ENCODE data around the gene LRRC3B.

LRRC3B gene

DNA sequence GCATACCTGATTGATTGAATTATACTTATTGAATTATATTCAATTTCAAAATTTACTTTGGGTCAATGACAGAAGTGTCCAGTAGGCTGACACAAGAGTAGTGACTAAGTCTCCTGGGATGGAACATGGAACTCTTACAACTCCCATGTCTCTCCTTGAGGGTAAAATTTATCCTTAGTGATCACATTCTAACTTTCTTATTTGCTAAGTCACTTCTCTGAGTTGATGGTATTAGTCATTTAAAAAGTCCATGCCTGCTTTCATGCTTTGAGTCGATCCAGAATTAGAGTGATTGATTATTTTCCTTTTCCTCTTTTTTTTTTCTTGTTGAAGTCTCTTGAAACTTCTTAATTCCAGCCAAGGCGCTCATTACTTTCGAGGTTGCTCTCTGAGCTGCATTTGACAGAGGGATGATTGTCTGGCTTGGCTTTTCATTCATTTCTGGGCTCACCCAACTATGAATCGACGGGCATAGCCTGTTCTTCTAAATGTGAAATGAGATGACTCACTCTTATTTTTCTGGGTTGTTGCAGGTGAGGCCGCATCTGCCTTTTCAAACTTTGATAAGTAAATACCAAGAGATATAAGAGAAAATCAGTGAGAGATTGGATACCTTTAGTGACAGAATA, 34.9 kb downstream of the LRRC3B start:
- Histone ChIP-seq H3K36me3 (ENCODE audit: control insufficient read depth, insufficient read depth, low read length) (no peaks in the 10 kb centered on the region), H3K4me1 (ENCODE audit: control insufficient read depth, insufficient read depth, low read length, poor library complexity, severe bottlenecking) (peaks cover 14% of the 10 kb centered on the region), H3K9me3 (ENCODE audit: control insufficient read depth, low read length) (no peaks in the 10 kb centered on the region), H3K27ac (ENCODE audit: low read depth, low read length, severe bottlenecking) (no peak overlapping the region), H3K4me3 (ENCODE audit: extremely low read depth, insufficient read depth, low read length, poor library complexity, severe bottlenecking) (no peak overlapping the region)
- WGBS, 2 experiments (ENCODE audit: insufficient coverage in 2 of 2), result no CpG with 5 or more reads among the region's 6 CpGs

GRCh38 chr3:26668171-26668570, 45.6 kb downstream of the LRRC3B start:
- 75 to 87% methylated on average over 2 of the region's 3 CpGs for WGBS, 2 experiments (ENCODE audit: insufficient coverage in 2 of 2)
- Histone ChIP-seq H3K4me3 (ENCODE audit: extremely low read depth, insufficient read depth, low read length, poor library complexity, severe bottlenecking) (no peak overlapping the region), H3K36me3 (ENCODE audit: control insufficient read depth, insufficient read depth, low read length) (no peaks in the 10 kb centered on the region), H3K27ac (ENCODE audit: low read depth, low read length, severe bottlenecking) (no peak overlapping the region), H3K4me1 (ENCODE audit: control insufficient read depth, insufficient read depth, low read length, poor library complexity, severe bottlenecking) (no peaks in the 10 kb centered on the region), H3K9me3 (ENCODE audit: control insufficient read depth, low read length) (no peaks in the 10 kb centered on the region)

DNA sequence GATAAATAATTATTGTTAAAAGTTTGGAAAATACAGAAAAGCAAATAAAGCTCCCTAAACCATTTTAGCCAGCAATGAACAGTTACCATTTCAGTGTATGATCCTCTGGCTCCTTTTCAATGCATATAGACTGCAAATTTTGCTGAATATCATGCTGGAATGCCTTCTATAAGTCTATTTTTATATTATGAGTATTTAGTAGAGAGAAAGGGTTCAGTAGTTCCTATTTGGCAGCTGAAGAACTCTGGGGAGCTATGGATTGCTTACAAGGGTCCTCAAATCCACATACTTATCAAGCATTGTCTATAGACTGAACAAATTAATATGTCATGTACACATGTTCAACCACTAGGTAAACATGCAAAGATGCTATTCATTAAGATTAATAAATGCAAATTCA, 46.1 kb downstream of the LRRC3B start:
- H3K27ac ChIP-seq (ENCODE audit: low read depth, low read length, severe bottlenecking), result no peak overlapping the region

DNA sequence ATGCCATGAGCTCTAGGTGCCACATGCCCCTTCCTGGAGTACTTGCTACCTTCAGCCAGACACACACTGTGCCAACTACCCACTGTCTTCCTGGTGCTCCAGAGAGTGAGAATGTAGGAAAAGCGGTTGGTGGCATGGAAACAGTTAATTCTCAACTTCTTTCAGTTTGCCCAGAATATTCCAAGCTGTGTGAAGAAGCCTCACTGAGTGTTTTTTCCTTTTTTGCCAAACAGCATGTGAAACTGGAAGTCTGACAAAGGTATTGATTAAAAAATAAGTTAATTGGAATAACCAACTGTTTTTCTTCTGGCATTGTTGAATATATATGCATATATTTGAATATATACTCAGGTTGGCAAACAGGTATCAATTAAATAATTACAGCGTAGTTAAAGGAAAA, 52.8 kb downstream of the LRRC3B start:
- H3K36me3 ChIP-seq (ENCODE audit: control insufficient read depth, insufficient read depth, low read length), result no peaks in the 10 kb centered on the region
- H3K4me3 ChIP-seq (ENCODE audit: extremely low read depth, insufficient read depth, low read length, poor library complexity, severe bottlenecking), result no peak overlapping the region
- no peaks in the 10 kb centered on the region for H3K9me3 ChIP-seq (ENCODE audit: control insufficient read depth, low read length)
- no peak overlapping the region for H3K27ac ChIP-seq (ENCODE audit: low read depth, low read length, severe bottlenecking)
- no CpG with 5 or more reads among the region's 2 CpGs for WGBS, 2 experiments (ENCODE audit: insufficient coverage in 2 of 2)
- H3K4me1 ChIP-seq (ENCODE audit: control insufficient read depth, insufficient read depth, low read length, poor library complexity, severe bottlenecking), result no peaks in the 10 kb centered on the region

More for the DNA sequence above, 46.1 kb downstream of the LRRC3B start:
- no peaks in the 10 kb centered on the region for H3K9me3 ChIP-seq (ENCODE audit: control insufficient read depth, low read length)
- no peaks in the 10 kb centered on the region for H3K4me1 ChIP-seq (ENCODE audit: control insufficient read depth, insufficient read depth, low read length, poor library complexity, severe bottlenecking)
- H3K36me3 ChIP-seq (ENCODE audit: control insufficient read depth, insufficient read depth, low read length), result no peaks in the 10 kb centered on the region
- no peak overlapping the region for H3K4me3 ChIP-seq (ENCODE audit: extremely low read depth, insufficient read depth, low read length, poor library complexity, severe bottlenecking)

GRCh38 chr3:26681632-26682031, 59.1 kb downstream of the LRRC3B start:
- Histone ChIP-seq H3K9me3 (ENCODE audit: control insufficient read depth, low read length) (no peaks in the 10 kb centered on the region), H3K36me3 (ENCODE audit: control insufficient read depth, insufficient read depth, low read length) (no peaks in the 10 kb centered on the region), H3K27ac (ENCODE audit: low read depth, low read length, severe bottlenecking) (no peak overlapping the region), H3K4me3 (ENCODE audit: extremely low read depth, insufficient read depth, low read length, poor library complexity, severe bottlenecking) (no peak overlapping the region), H3K4me1 (ENCODE audit: control insufficient read depth, insufficient read depth, low read length, poor library complexity, severe bottlenecking) (no peaks in the 10 kb centered on the region)
- no CpG with 5 or more reads among the region's 2 CpGs for WGBS, 2 experiments (ENCODE audit: insufficient coverage in 2 of 2)

DNA sequence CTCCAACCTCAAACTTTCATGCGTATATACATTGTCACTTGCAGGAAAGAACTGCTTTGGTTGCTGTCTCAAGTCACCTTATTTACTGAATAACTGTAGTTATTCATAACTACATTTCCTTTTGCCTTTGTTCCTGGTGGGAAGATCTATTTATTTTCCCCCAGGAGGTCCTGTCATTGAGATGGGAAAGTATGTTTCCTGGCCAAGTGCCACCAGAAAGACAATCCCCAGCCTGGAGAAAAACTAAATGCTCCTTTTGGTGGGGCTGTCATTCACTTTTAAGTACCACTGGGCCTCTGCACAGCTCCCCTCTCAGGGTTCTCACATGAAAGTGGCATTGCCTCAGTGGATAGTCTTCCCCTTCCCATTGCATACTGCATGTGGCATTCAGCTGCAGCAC, 59.8 kb downstream of the LRRC3B start:
- no peaks in the 10 kb centered on the region for H3K36me3 ChIP-seq (ENCODE audit: control insufficient read depth, insufficient read depth, low read length)
- H3K27ac ChIP-seq (ENCODE audit: low read depth, low read length, severe bottlenecking), result no peak overlapping the region
- H3K9me3 ChIP-seq (ENCODE audit: control insufficient read depth, low read length), result no peaks in the 10 kb centered on the region
- H3K4me3 ChIP-seq (ENCODE audit: extremely low read depth, insufficient read depth, low read length, poor library complexity, severe bottlenecking), result no peak overlapping the region
- WGBS, 2 experiments (ENCODE audit: insufficient coverage in 2 of 2), result 100% methylated on average over 1 of the region's 1 CpG
- H3K4me1 ChIP-seq (ENCODE audit: control insufficient read depth, insufficient read depth, low read length, poor library complexity, severe bottlenecking), result no peaks in the 10 kb centered on the region

- peaks cover 3% of the 10 kb centered on the region for H3K9me3 ChIP-seq (ENCODE audit: control insufficient read depth, low read length)
- H3K36me3 ChIP-seq (ENCODE audit: control insufficient read depth, insufficient read depth, low read length), result no peaks in the 10 kb centered on the region
- H3K27ac ChIP-seq (ENCODE audit: low read depth, low read length, severe bottlenecking), result no peak overlapping the region
- no peak overlapping the region for H3K4me3 ChIP-seq (ENCODE audit: extremely low read depth, insufficient read depth, low read length, poor library complexity, severe bottlenecking)
- no peaks in the 10 kb centered on the region for H3K4me1 ChIP-seq (ENCODE audit: control insufficient read depth, insufficient read depth, low read length, poor library complexity, severe bottlenecking)
- WGBS, 2 experiments (ENCODE audit: insufficient coverage in 2 of 2), result 90 to 94% methylated on average over 2 to 3 of the region's 3 CpGs
Measured at GRCh38 chr3:26683902-26684301, 61.3 kb downstream of the LRRC3B start.

DNA sequence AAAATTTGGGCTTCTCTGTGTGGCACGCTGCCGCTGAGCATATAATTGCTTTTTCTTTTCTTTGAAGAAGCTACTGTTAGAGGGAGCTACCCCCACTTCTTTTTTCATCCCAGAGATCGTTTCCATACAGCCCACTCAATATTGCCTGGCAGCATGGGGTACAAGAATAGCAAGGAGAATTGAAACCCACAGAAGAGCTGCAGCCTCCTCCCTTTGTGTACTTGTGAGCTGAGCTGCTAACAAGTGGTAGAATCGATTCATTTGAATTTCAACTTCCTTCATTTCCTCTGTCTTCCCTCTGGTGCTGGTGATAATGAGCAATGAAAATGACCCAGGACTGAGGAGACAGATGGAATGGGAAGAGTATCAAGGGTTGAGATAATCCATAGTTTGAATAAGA, 64.9 kb downstream of the LRRC3B start:
- no peaks in the 10 kb centered on the region for H3K36me3 ChIP-seq (ENCODE audit: control insufficient read depth, insufficient read depth, low read length)
- WGBS, 2 experiments (ENCODE audit: insufficient coverage in 2 of 2), result no CpG with 5 or more reads among the region's 4 CpGs
- peaks cover 3% of the 10 kb centered on the region for H3K9me3 ChIP-seq (ENCODE audit: control insufficient read depth, low read length)
- H3K27ac ChIP-seq (ENCODE audit: low read depth, low read length, severe bottlenecking), result no peak overlapping the region
- no peaks in the 10 kb centered on the region for H3K4me1 ChIP-seq (ENCODE audit: control insufficient read depth, insufficient read depth, low read length, poor library complexity, severe bottlenecking)
- no peak overlapping the region for H3K4me3 ChIP-seq (ENCODE audit: extremely low read depth, insufficient read depth, low read length, poor library complexity, severe bottlenecking)

DNA sequence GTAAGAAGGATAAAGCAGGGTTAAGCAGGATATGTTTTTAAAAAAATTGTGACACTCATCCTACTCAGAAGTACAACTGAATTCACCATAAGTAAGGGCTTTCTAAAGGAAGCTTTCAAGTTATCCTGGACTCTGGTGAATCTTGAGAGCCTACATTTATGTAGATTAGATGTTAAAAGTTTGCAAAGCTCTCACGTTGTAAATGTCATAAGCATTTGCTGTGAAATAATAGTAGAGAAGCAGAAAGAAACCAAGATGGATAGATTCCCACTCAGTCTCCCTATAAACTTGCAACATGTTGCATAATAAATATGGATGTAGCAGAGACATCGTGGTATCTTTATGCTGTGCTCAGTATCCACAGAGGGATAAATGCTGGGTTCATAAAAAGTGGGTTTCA, 77.0 kb downstream of the LRRC3B start:
- WGBS, 2 experiments (ENCODE audit: insufficient coverage in 2 of 2), result 82 to 83% methylated on average over 1 to 2 of the region's 2 CpGs
- H3K4me1 ChIP-seq (ENCODE audit: control insufficient read depth, insufficient read depth, low read length, poor library complexity, severe bottlenecking), result no peaks in the 10 kb centered on the region
- no peaks in the 10 kb centered on the region for H3K36me3 ChIP-seq (ENCODE audit: control insufficient read depth, insufficient read depth, low read length)

GRCh38 chr3:26703519-26703918, 80.9 kb downstream of the LRRC3B start:
- Histone ChIP-seq H3K36me3 (ENCODE audit: control insufficient read depth, insufficient read depth, low read length) (no peaks in the 10 kb centered on the region), H3K4me1 (ENCODE audit: control insufficient read depth, insufficient read depth, low read length, poor library complexity, severe bottlenecking) (no peaks in the 10 kb centered on the region), H3K4me3 (ENCODE audit: extremely low read depth, insufficient read depth, low read length, poor library complexity, severe bottlenecking) (no peak overlapping the region), H3K9me3 (ENCODE audit: control insufficient read depth, low read length) (no peaks in the 10 kb centered on the region), H3K27ac (ENCODE audit: low read depth, low read length, severe bottlenecking) (no peak overlapping the region)
- WGBS, 2 experiments (ENCODE audit: insufficient coverage in 2 of 2), result 40 to 93% methylated on average over 1 to 2 of the region's 3 CpGs

More for the DNA sequence above, 77.0 kb downstream of the LRRC3B start:
- H3K27ac ChIP-seq (ENCODE audit: low read depth, low read length, severe bottlenecking), result no peak overlapping the region
- no peaks in the 10 kb centered on the region for H3K9me3 ChIP-seq (ENCODE audit: control insufficient read depth, low read length)
- H3K4me3 ChIP-seq (ENCODE audit: extremely low read depth, insufficient read depth, low read length, poor library complexity, severe bottlenecking), result no peak overlapping the region

GRCh38 chr3:26704736-26705135, 82.2 kb downstream of the LRRC3B start:
- no peak overlapping the region for H3K4me3 ChIP-seq (ENCODE audit: extremely low read depth, insufficient read depth, low read length, poor library complexity, severe bottlenecking)
- no peaks in the 10 kb centered on the region for H3K4me1 ChIP-seq (ENCODE audit: control insufficient read depth, insufficient read depth, low read length, poor library complexity, severe bottlenecking)
- no peak overlapping the region for H3K27ac ChIP-seq (ENCODE audit: low read depth, low read length, severe bottlenecking)
- 75% methylated on average over 1 of the region's 2 CpGs; no CpG with 5 or more reads in 1 of the 2 experiments for WGBS, 2 experiments (ENCODE audit: insufficient coverage in 2 of 2)
- H3K9me3 ChIP-seq (ENCODE audit: control insufficient read depth, low read length), result no peaks in the 10 kb centered on the region
- no peaks in the 10 kb centered on the region for H3K36me3 ChIP-seq (ENCODE audit: control insufficient read depth, insufficient read depth, low read length)

Data from mesodermal cell (in vitro differentiated cells).